Duodenal mucosa (tissue), 2 donors: Measurements from ENCODE around the gene KMT2C.
"Not testable (repeated sequence)": the region's sequence is repeated elsewhere in the genome, so short reads cannot be mapped to it uniquely, and the experiment has no call there.

Experiments
- H3K27ac ChIP-seq: one replicate; pipeline ENCODE4 v1.7.0; 2013; ENCODE audit warnings: low read depth, low read length
- H3K27me3 ChIP-seq, 2 donors: one replicate each; pipeline ENCODE4 v1.7.0; 2013; ENCODE audit warnings: low read length in 2 of 2, control low read depth in 1 of 2; ENCODE audit not compliant: insufficient read depth in 2 of 2, control insufficient read depth in 1 of 2
- H3K36me3 ChIP-seq, 2 donors: one replicate each; pipeline ENCODE4 v1.7.0; 2013; ENCODE audit warnings: low read length in 2 of 2, control low read depth in 1 of 2; ENCODE audit not compliant: insufficient read depth in 2 of 2, control insufficient read depth in 1 of 2
- H3K4me1 ChIP-seq, 2 donors: one replicate each; pipeline ENCODE4 v1.7.0; 2013; ENCODE audit warnings: low read length in 2 of 2, control low read depth in 1 of 2; ENCODE audit not compliant: insufficient read depth in 2 of 2, control insufficient read depth in 1 of 2
- H3K4me3 ChIP-seq, 2 donors: one replicate each; pipeline ENCODE4 v1.7.0; 2013; ENCODE audit warnings: low read length in 2 of 2, low read depth in 1 of 2
- H3K9ac ChIP-seq, 2 donors: one replicate each; pipeline ENCODE4 v1.7.0; 2013; ENCODE audit warnings: low read length in 2 of 2, low read depth in 1 of 2
- H3K9me3 ChIP-seq, 2 donors: one replicate each; pipeline ENCODE4 v1.7.0; 2013; ENCODE audit warnings: low read length in 2 of 2, control low read depth in 1 of 2; ENCODE audit not compliant: control insufficient read depth in 1 of 2

KMT2C gene

GRCh38 chr7:152406030-152406429 lies 29.8 kb downstream of the KMT2C start:
- not testable (repeated sequence) for H3K36me3 ChIP-seq, H3K27ac ChIP-seq, H3K9ac ChIP-seq, H3K4me1 ChIP-seq, H3K4me3 ChIP-seq, H3K27me3 ChIP-seq
- peaks cover 16 to 19% of the 10 kb centered on the region in 2 donors for H3K9me3 ChIP-seq

DNA sequence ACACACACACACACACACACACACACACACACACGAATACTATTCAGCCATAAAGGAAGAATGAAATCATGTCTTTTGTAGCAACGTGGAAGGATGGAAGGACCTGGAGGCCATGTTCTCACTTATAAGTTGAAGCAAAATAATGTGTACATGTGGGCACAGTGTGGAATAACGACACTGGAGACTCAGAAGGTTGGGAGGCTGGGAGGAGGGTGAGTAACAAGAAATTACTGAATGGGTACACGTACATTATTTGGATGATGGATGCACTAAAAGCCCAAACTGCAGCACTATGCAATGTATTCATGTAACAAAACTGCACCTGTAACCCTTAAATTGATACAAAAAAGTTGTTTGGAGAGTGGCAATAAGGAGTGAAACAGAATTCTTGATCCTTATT lies 32.1 kb downstream of the KMT2C start:
- Histone ChIP-seq H3K9ac (no peak overlapping the region), H3K4me3 (peak overlapping the region in 1 of 2 donors; percentile 0), H3K36me3 (no peaks in the 10 kb centered on the region), H3K27me3 (no peaks in the 10 kb centered on the region), H3K27ac (no peak overlapping the region), H3K4me1 (no peaks in the 10 kb centered on the region), H3K9me3 (peaks cover 16 to 19% of the 10 kb centered on the region in 2 donors)

GRCh38 chr7:152402384-152403250 lies 33.2 kb downstream of the KMT2C start:
- no peaks in the 10 kb centered on the region for H3K27me3 ChIP-seq
- no peak overlapping the region for H3K27ac ChIP-seq
- no peaks in the 10 kb centered on the region for H3K4me1 ChIP-seq
- H3K36me3 ChIP-seq = no peaks in the 10 kb centered on the region
- H3K9me3 ChIP-seq = peaks cover 16 to 19% of the 10 kb centered on the region in 2 donors
- no peak overlapping the region for H3K9ac ChIP-seq
- H3K4me3 ChIP-seq = no peak overlapping the region

- Histone ChIP-seq H3K27me3 (no peaks in the 10 kb centered on the region), H3K27ac (no peak overlapping the region), H3K4me3 (no peak overlapping the region), H3K4me1 (no peaks in the 10 kb centered on the region), H3K9ac (no peak overlapping the region), H3K36me3 (no peaks in the 10 kb centered on the region), H3K9me3 (peaks cover 3 to 8% of the 10 kb centered on the region in 2 donors)
Observed at GRCh38 chr7:152399344-152399743, 36.5 kb downstream of the KMT2C start.

DNA sequence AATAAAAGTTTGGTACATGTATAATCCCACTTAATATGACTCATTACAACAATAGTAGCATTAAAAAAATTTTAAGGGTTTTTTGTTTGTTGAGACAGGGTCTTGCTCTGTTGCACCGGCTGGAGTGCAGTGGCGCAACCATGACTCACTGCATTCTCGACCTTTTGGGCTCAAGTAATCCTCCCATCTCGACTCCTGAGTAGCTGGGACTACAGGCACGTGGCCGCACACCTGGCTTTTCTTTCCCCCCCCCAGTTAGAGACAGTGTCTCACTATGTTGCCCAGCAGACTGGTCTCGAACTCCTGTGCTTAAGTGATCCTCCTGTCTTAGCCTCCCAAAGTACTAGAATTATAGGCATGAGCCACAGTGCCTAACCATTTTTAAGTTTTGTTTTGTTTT lies 40.7 kb downstream of the KMT2C start:
- H3K27me3 ChIP-seq = no peaks in the 10 kb centered on the region
- H3K9me3 ChIP-seq = peaks cover 0 to 2% of the 10 kb centered on the region in 2 donors
- H3K4me1 ChIP-seq = no peaks in the 10 kb centered on the region
- no peak overlapping the region for H3K4me3 ChIP-seq
- no peak overlapping the region for H3K27ac ChIP-seq
- no peak overlapping the region for H3K9ac ChIP-seq
- no peaks in the 10 kb centered on the region for H3K36me3 ChIP-seq

DNA sequence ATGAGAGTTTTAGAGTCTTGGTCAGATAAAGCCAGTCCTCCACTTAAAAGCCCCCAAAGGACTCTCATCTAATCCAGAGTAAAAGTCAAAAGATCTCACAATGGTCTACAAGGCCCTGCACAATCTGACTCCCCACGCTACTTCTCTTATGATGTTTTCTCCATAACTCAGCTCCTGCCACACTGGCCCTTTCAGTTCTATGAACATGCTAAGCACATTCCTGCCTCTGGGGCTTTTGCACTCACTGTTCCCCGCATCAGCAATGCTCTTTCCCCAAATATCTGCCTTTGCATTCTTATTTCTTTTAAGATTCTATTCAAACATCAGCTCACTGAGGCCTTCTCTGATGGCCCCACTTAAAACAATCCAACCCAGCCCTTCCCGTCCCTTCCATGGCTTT lies 41.6 kb downstream of the KMT2C start:
- H3K27me3 ChIP-seq, H3K9ac ChIP-seq, H3K4me3 ChIP-seq, H3K27ac ChIP-seq, H3K36me3 ChIP-seq, H3K9me3 ChIP-seq, H3K4me1 ChIP-seq: not testable (repeated sequence)

GRCh38 chr7:152392254-152392653 lies 43.5 kb downstream of the KMT2C start:
- peaks cover 0 to 2% of the 10 kb centered on the region in 2 donors for H3K9me3 ChIP-seq
- no peaks in the 10 kb centered on the region for H3K36me3 ChIP-seq
- H3K27ac ChIP-seq = no peak overlapping the region
- no peak overlapping the region for H3K9ac ChIP-seq
- no peaks in the 10 kb centered on the region for H3K4me1 ChIP-seq
- no peak overlapping the region for H3K4me3 ChIP-seq
- H3K27me3 ChIP-seq = no peaks in the 10 kb centered on the region

GRCh38 chr7:152386136-152386764 lies 49.6 kb downstream of the KMT2C start:
- not testable (repeated sequence) for H3K27ac ChIP-seq, H3K9ac ChIP-seq, H3K27me3 ChIP-seq

DNA sequence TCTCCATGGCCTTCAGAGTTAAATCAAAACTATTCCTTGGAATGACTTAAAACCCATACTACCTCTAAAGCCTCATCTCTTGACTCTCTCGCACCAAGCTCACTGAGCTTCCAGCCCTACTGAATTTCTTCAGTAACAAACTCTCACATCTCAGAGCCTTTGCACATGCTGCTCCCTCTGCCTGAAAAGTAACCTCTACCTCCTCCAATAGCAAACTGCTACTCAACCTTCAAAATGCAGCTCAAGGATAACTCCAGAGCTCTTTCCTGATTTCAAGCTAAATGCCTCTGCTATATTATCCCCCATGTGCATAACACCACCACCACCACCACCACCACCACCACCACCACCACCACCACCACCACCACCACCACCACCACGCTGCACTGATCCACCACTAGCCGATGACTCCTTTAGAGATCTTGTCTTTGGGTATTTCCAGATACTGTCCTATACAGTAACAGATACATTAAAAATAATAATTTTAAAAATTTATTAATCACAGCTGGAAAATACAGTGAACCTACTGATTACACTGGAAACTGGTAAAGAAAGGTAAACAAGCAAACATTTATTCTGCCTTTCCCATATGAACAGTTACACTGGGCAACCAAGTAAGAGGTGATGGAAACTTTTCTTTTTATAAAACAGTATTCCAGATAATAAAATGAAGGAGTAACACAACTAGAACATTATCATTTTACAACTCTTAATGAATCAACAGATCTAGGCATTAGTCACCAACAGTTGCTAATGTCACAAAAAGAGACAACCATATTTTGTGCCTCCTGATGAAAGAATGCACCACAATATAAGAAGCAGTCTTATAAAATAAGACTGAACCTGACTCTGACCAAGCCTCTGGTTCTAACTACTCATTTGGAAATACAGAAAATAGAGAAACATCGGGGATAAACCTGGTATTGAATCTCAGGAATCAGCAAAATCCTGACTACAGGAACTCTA lies 51.3 kb downstream of the KMT2C start:
- H3K36me3 ChIP-seq, H3K9ac ChIP-seq, H3K4me3 ChIP-seq, H3K27ac ChIP-seq, H3K9me3 ChIP-seq, H3K27me3 ChIP-seq, H3K4me1 ChIP-seq: not testable (repeated sequence)

More at GRCh38 chr7:152386136-152386764, 49.6 kb downstream of the KMT2C start:
- H3K4me3 ChIP-seq, H3K36me3 ChIP-seq, H3K9me3 ChIP-seq, H3K4me1 ChIP-seq: not testable (repeated sequence)
